H9 (cell line): ENCODE measurements around the gene HHATL. TPM values are rescaled to one million over a fixed set of nuclear protein-coding genes. Genes with fewer than 3 reads are reported as not detected.

ENCODE experiments used
- DNase-seq: peaks from one replicate; pipeline ENCODE4 v3.0.0-alpha.2; 2017
- H2AFZ ChIP-seq: one replicate; pipeline ENCODE4 v1.6.1; 2013; ENCODE audit warnings: mild to moderate bottlenecking, low read length, control low read depth, moderate library complexity
- H2AK5ac ChIP-seq: 2 replicates; pipeline ENCODE4 v1.6.1; 2013; ENCODE audit warnings: low read length, control low read depth, mixed read lengths; ENCODE audit not compliant: insufficient read length
- H2BK120ac ChIP-seq: one replicate; pipeline ENCODE4 v1.6.1; 2013; ENCODE audit warnings: low read depth, mild to moderate bottlenecking, low read length, control low read depth, inconsistent platforms; ENCODE audit not compliant: poor library complexity, severe bottlenecking
- H2BK12ac ChIP-seq: 2 replicates; pipeline ENCODE4 v1.6.1; 2013; ENCODE audit warnings: low read length, control low read depth, mixed read lengths, low read depth; ENCODE audit not compliant: insufficient read length
- H2BK15ac ChIP-seq: 2 replicates; pipeline ENCODE4 v1.6.1; 2013; ENCODE audit warnings: low read depth, low read length, control low read depth
- H2BK20ac ChIP-seq: one replicate; pipeline ENCODE4 v1.6.1; 2013; ENCODE audit warnings: low read depth, mild to moderate bottlenecking, low read length, control low read depth, inconsistent platforms; ENCODE audit not compliant: poor library complexity, severe bottlenecking
- H2BK5ac ChIP-seq: 2 replicates; pipeline ENCODE4 v1.6.1; 2013; ENCODE audit warnings: low read length, control low read depth, mixed read lengths; ENCODE audit not compliant: insufficient read length
- H3K14ac ChIP-seq: 2 replicates; pipeline ENCODE4 v1.6.1; 2013; ENCODE audit warnings: low read length, control low read depth; ENCODE audit not compliant: insufficient read depth
- H3K18ac ChIP-seq: 2 replicates; pipeline ENCODE4 v1.6.1; 2013; ENCODE audit warnings: low read depth, mild to moderate bottlenecking, mixed read lengths, low read length, control low read depth; ENCODE audit not compliant: insufficient read length
- H3K23ac ChIP-seq: 2 replicates; pipeline ENCODE4 v1.6.1; 2013; ENCODE audit warnings: low read length, control low read depth, mixed read lengths, low read depth; ENCODE audit not compliant: insufficient read length
- H3K23me2 ChIP-seq: 2 replicates; pipeline ENCODE4 v1.6.1; 2013; ENCODE audit warnings: low read depth, mild to moderate bottlenecking, mixed read lengths, low read length, control low read depth; ENCODE audit not compliant: insufficient read length, poor library complexity, severe bottlenecking
- H3K27ac ChIP-seq: 2 replicates; pipeline ENCODE4 v1.5.1; 2013; ENCODE audit warnings: low read length, control low read depth, mixed read lengths, low read depth; ENCODE audit not compliant: insufficient read length
- H3K27me3 ChIP-seq: 2 replicates; pipeline ENCODE4 v1.6.1; 2013; ENCODE audit warnings: low read length, control low read depth, inconsistent platforms; ENCODE audit not compliant: insufficient read depth
- H3K4ac ChIP-seq: 2 replicates; pipeline ENCODE4 v1.6.1; 2013; ENCODE audit warnings: low read depth, mild to moderate bottlenecking, control low read depth, inconsistent platforms, low read length, moderate library complexity
- H3K4me1 ChIP-seq: 2 replicates; pipeline ENCODE4 v1.6.1; 2013; ENCODE audit warnings: low read length, control low read depth, inconsistent platforms; ENCODE audit not compliant: insufficient read depth
- H3K4me2 ChIP-seq: 2 replicates; pipeline ENCODE4 v1.6.1; 2013; ENCODE audit warnings: low read length, control low read depth, mixed read lengths; ENCODE audit not compliant: insufficient read length, insufficient read depth
- H3K56ac ChIP-seq: 2 replicates; pipeline ENCODE4 v1.6.1; 2013; ENCODE audit warnings: low read depth, mild to moderate bottlenecking, mixed read lengths, low read length, control low read depth; ENCODE audit not compliant: insufficient read length
- H3K79me1 ChIP-seq: 2 replicates; pipeline ENCODE4 v1.6.1; 2013; ENCODE audit warnings: low read depth, mild to moderate bottlenecking, moderate library complexity, low read length, control low read depth, inconsistent platforms; ENCODE audit not compliant: insufficient read depth, poor library complexity, severe bottlenecking
- H3K79me2 ChIP-seq: 2 replicates; pipeline ENCODE4 v1.6.1; 2013; ENCODE audit warnings: low read length, control low read depth, inconsistent platforms; ENCODE audit not compliant: insufficient read depth
- H3K9ac ChIP-seq: 2 replicates; pipeline ENCODE4 v1.6.1; 2013; ENCODE audit warnings: low read length, control low read depth, mixed read lengths; ENCODE audit not compliant: insufficient read length; ENCODE audit errors: extremely low read depth
- H3K9me3 ChIP-seq: one replicate; pipeline ENCODE4 v1.6.1; 2013; ENCODE audit warnings: low read depth, low read length, inconsistent platforms; ENCODE audit not compliant: control insufficient read depth
- H3T11ph ChIP-seq: one replicate; pipeline ENCODE4 v1.6.1; 2013; ENCODE audit warnings: mild to moderate bottlenecking, low read length, control low read depth, inconsistent platforms
- H4K20me1 ChIP-seq: one replicate; pipeline ENCODE4 v1.6.1; 2013; ENCODE audit not compliant: control insufficient read depth, insufficient read length, insufficient read depth
- H4K5ac ChIP-seq: 2 replicates; pipeline ENCODE4 v1.6.1; 2013; ENCODE audit warnings: low read depth, mild to moderate bottlenecking, mixed read lengths, low read length, control low read depth; ENCODE audit not compliant: insufficient read length
- H4K8ac ChIP-seq: replicated peaks from 2 replicates; pipeline ENCODE4 v1.6.1; 2013; ENCODE audit warnings: low read length, control low read depth, mixed read lengths, low read depth; ENCODE audit not compliant: insufficient read length
- H4K91ac ChIP-seq: 2 replicates; pipeline ENCODE4 v1.6.1; 2013; ENCODE audit warnings: low read depth, mild to moderate bottlenecking, moderate library complexity, mixed read lengths, low read length, control low read depth; ENCODE audit not compliant: insufficient read length
- H3K27ac Mint-ChIP-seq, 3 experiments: 2 replicates in 2 of 3; 3 replicates in 1 of 3; pipeline ENCODE4 v1.8.0; 2020 to 2021; ENCODE audit warnings: mixed read lengths in 3 of 3, mild to moderate bottlenecking in 1 of 3, moderate library complexity in 1 of 3
- H3K27me3 Mint-ChIP-seq: 2 replicates; pipeline ENCODE4 v1.8.0; 2021; ENCODE audit warnings: low read depth, mild to moderate bottlenecking, moderate library complexity, mixed read lengths
- H3K36me3 Mint-ChIP-seq, 3 experiments: 2 replicates in 2 of 3; 3 replicates in 1 of 3; pipeline ENCODE4 v1.8.0; 2020 to 2021; ENCODE audit warnings: low read depth in 3 of 3, mixed read lengths in 3 of 3; ENCODE audit not compliant: insufficient read depth in 1 of 3
- H3K4me1 Mint-ChIP-seq, 2 experiments: 2 replicates each; pipeline ENCODE4 v1.8.0; 2020; ENCODE audit warnings: mixed read lengths in 2 of 2
- H3K4me3 Mint-ChIP-seq, 2 experiments: 2 replicates in 1 of 2; 3 replicates in 1 of 2; pipeline ENCODE4 v1.8.0; 2020 to 2021; ENCODE audit warnings: mild to moderate bottlenecking in 2 of 2, mixed read lengths in 2 of 2, moderate library complexity in 1 of 2
- H3K9me3 Mint-ChIP-seq, 2 experiments: 2 replicates in 1 of 2; 3 replicates in 1 of 2; pipeline ENCODE4 v1.8.0; 2020; ENCODE audit warnings: mild to moderate bottlenecking in 2 of 2, mixed read lengths in 2 of 2, moderate library complexity in 1 of 2
- WGBS: extraction: QIAGEN DNeasy Blood & Tissue Kit; methylation state at CpG from one replicate; pipeline ENCODE4 v1.1.7; 2013; ENCODE audit warnings: missing lambda C conversion rate, low lambda C conversion rate, mixed read lengths; ENCODE audit not compliant: insufficient read length; ENCODE audit errors: extremely low coverage; 5-methylcytosine and 5-hydroxymethylcytosine counted together
- total RNA-seq: library from RNA; stranded (reverse); gene quantifications from 2 replicates; pipeline ENCODE4 v1.2.1, GENCODE V29; 2021
- TF ChIP-seq, protein P1 (sequence below): fragments of 200-600 bp; sonication (generic); conservative IDR thresholded peaks from 3 replicates; pipeline ENCODE4 v1.8.0; 2021; ENCODE audit warnings: antibody characterized with exemption, mild to moderate bottlenecking

Gene HHATL
- total RNA-seq, 1 experiment from 2014 or later, result 0.46 TPM

DNA sequence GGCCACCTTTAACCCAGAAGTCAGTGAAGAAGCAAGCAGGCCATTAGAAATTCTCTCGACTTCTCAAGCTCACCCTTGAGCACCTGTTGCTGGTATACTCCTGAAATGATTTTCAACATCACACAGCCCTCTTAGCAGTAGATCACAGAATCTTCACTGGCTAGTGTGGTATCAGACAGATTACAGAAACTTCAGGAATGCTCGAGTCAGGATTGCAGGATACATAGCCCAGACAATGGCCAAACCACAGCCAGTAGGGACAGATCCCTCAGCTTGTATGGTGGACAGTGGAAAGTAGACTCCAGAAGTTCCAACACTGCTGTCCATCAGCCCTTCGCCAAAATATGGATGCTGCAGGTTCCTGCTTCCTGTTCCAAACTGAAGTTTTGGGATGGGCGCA is 21.8 kb downstream of the HHATL start:
- no CpG with 5 or more reads among the region's 4 CpGs for WGBS
- Histone ChIP-seq H2BK5ac (no peak overlapping the region), H4K5ac (no peak overlapping the region), H3K4ac (no peak overlapping the region), H3K23ac (no peak overlapping the region), H2BK12ac (no peak overlapping the region), H3K56ac (no peak overlapping the region), H3K9me3 (peaks cover 5% of the 10 kb centered on the region), H3K4me2 (no peak overlapping the region), H3K27me3 (no peaks in the 10 kb centered on the region), H2AK5ac (no peak overlapping the region), H3K18ac (no peak overlapping the region), H2BK20ac (no peak overlapping the region), H3K79me2 (no peaks in the 10 kb centered on the region), H3K14ac (no peak overlapping the region), H3K79me1 (no peaks in the 10 kb centered on the region), H3T11ph (no peak overlapping the region), H4K20me1 (no peaks in the 10 kb centered on the region), H3K23me2 (no peaks in the 10 kb centered on the region), H2AFZ (no peak overlapping the region), H3K9ac (no peak overlapping the region), H4K91ac (no peak overlapping the region), H4K8ac (no peak overlapping the region), H3K27ac (no peak overlapping the region), H3K4me1 (no peaks in the 10 kb centered on the region), H2BK120ac (no peak overlapping the region), H2BK15ac (no peak overlapping the region)
- peaks cover under 1% of the 10 kb centered on the region; the same call in 1 of the 2 replicates for H3K27me3 Mint-ChIP-seq
- H3K9me3 Mint-ChIP-seq, result peaks cover 6 to 8% of the 10 kb centered on the region in 2 experiments
- TF ChIP-seq, protein P1, sequence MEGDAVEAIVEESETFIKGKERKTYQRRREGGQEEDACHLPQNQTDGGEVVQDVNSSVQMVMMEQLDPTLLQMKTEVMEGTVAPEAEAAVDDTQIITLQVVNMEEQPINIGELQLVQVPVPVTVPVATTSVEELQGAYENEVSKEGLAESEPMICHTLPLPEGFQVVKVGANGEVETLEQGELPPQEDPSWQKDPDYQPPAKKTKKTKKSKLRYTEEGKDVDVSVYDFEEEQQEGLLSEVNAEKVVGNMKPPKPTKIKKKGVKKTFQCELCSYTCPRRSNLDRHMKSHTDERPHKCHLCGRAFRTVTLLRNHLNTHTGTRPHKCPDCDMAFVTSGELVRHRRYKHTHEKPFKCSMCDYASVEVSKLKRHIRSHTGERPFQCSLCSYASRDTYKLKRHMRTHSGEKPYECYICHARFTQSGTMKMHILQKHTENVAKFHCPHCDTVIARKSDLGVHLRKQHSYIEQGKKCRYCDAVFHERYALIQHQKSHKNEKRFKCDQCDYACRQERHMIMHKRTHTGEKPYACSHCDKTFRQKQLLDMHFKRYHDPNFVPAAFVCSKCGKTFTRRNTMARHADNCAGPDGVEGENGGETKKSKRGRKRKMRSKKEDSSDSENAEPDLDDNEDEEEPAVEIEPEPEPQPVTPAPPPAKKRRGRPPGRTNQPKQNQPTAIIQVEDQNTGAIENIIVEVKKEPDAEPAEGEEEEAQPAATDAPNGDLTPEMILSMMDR, result no peak
- DNase-seq, result no peak
- peaks cover 0 to 8% (median 0%) of the 10 kb centered on the region in 3 experiments; a peak in 1 of 7 replicates for H3K36me3 Mint-ChIP-seq
- no peak overlapping the region for H3K4me3 Mint-ChIP-seq
- H3K4me1 Mint-ChIP-seq, result peaks cover 11 to 12% of the 10 kb centered on the region in 2 experiments
- no peak overlapping the region for H3K27ac Mint-ChIP-seq
